ENCODE results near the gene B4GALNT3.

B4GALNT3 gene

DNA sequence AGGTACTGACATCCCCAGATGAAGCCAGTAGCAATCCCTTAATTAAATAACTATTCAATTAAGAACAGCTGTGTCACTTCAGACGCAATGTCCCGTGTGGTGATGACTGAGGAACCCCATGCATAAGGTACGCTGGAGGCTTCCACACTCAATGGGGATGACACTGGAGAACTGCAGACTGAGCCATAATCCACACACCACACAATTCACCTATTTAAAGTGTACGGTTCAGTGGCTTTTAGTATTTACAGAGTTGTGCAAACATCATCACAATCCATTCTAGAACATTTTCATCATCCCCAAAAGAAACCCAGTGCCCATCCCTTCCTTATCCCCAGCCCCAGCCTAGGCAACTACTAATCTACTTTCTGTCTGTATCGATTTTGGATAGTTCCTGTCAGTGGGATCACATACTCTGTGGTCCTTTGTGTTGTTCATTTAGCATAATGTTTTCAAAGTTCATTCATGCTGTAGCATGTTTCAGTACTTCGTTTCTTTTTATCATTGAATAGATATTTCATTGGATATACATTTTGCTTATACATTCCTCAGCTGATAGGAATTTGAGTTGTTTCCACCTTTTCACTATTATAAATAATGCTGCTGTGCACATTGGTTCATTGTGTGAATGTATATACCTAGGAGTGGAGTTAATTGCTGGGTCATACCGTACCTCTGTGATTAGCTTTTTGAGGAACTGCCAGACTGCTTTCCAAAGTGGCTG lies 142.4 kb downstream of the B4GALNT3 start:
- in situ Hi-C loops (cut with MboI; ENCODE audit: low sequenced_read_pairs, unreplicated experiment): no loop called here
- TF ChIP-seq, protein P1, sequence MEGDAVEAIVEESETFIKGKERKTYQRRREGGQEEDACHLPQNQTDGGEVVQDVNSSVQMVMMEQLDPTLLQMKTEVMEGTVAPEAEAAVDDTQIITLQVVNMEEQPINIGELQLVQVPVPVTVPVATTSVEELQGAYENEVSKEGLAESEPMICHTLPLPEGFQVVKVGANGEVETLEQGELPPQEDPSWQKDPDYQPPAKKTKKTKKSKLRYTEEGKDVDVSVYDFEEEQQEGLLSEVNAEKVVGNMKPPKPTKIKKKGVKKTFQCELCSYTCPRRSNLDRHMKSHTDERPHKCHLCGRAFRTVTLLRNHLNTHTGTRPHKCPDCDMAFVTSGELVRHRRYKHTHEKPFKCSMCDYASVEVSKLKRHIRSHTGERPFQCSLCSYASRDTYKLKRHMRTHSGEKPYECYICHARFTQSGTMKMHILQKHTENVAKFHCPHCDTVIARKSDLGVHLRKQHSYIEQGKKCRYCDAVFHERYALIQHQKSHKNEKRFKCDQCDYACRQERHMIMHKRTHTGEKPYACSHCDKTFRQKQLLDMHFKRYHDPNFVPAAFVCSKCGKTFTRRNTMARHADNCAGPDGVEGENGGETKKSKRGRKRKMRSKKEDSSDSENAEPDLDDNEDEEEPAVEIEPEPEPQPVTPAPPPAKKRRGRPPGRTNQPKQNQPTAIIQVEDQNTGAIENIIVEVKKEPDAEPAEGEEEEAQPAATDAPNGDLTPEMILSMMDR (IDR thresholded peaks at IDR 0.05; ENCODE audit: borderline replicate concordance, control extremely low read depth, extremely low read depth, insufficient read depth, missing control alignments): no peak
- DNase-seq (ENCODE audit: low spot score): no peak

DNA sequence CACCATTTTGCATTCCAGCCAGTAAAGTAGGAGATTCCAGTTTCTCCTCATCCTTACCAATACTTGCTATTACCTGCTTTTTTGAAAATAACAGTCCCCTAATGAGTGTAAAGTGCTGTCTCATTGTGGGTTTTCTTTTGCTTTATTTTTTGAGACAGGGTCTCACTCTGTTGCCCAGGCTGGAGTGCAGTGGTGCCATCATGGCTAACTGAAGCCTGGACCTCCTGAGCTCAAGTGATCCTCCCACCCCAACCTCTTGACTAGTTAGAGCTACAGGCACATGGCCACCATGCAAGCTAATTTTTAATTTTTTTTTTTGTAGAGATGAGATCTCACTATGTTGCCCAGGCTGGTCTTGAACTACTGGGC lies 142.9 kb downstream of the B4GALNT3 start:
- TF ChIP-seq, protein P1 (IDR thresholded peaks at IDR 0.05; ENCODE audit: borderline replicate concordance, control extremely low read depth, extremely low read depth, insufficient read depth, missing control alignments): no peak
- in situ Hi-C loops (cut with MboI; ENCODE audit: low sequenced_read_pairs, unreplicated experiment): no loop called here
- no peak for DNase-seq (ENCODE audit: low spot score)

DNA sequence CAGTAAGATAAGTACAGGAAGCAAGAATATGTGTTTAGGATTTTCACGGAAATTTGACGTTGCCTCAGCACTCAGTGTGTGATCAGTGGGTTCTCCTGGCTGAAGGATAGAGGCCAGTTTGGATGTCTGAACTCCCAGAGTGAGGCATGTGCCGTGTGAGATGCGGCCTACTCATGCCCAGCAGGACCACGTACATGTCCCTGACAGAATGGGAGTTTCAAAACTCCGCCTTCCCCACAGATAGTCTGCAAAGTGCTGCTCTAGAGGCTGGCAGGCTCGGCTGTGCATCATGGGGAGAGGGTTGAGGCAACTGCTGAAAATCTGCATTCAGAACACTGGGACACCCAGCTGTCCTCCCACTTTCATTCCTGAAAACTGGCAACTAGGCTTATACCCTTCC lies 145.2 kb downstream of the B4GALNT3 start:
- TF ChIP-seq, protein P1 (IDR thresholded peaks at IDR 0.05; ENCODE audit: borderline replicate concordance, control extremely low read depth, extremely low read depth, insufficient read depth, missing control alignments): no peak
- in situ Hi-C loops (cut with MboI; ENCODE audit: low sequenced_read_pairs, unreplicated experiment): no loop called here
- no peak for DNase-seq (ENCODE audit: low spot score)

DNA sequence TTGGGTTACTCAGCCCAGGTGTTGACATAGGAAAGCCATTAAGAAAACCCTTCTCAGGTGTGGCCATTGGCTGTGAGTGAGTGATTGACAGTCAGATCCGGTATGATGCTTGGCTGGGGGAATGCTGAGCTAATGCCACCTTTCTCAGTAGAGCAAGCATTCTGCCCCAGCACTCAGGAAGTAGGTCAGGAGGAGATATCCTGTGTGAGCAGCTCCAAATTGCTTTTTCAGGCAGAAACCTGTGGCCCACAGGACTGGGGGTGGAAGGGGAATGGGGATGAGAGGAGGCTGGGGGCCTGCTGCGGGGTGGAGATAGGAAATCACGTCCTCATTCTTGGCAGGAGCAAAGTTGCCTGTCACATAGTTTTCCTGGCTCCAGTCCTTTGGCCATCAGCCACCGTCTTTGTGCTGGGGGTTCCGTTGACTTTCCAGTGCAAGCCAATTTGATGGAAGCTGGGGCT lies 147.8 kb downstream of the B4GALNT3 start:
- TF ChIP-seq, protein P1 (IDR thresholded peaks at IDR 0.05; ENCODE audit: borderline replicate concordance, control extremely low read depth, extremely low read depth, insufficient read depth, missing control alignments): no peak
- in situ Hi-C loops (cut with MboI; ENCODE audit: low sequenced_read_pairs, unreplicated experiment): no loop called here
- no peak for DNase-seq (ENCODE audit: low spot score)

DNA sequence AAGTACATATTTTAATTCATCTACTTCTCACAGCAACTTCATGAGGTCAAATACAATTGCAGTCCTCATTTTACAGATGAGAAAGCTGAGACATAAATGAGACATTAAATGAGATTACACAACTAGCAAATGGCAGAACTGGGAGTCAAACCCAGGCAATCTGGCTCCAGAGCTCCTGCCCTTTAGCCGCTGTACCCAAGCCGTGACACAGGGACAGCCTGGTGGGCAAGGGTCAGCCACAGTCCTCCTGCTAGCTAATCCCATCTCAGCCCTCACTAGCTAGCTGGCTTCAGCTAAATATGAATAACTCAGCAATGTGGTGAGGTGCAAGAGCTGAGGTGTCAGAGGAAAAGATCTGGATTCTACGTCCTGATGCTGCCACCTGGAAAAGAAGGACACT lies 148.7 kb downstream of the B4GALNT3 start:
- no peak for DNase-seq (ENCODE audit: low spot score)
- in situ Hi-C loops (cut with MboI; ENCODE audit: low sequenced_read_pairs, unreplicated experiment): no loop called here
- TF ChIP-seq, protein P1 (IDR thresholded peaks at IDR 0.05; ENCODE audit: borderline replicate concordance, control extremely low read depth, extremely low read depth, insufficient read depth, missing control alignments): no peak

DNA sequence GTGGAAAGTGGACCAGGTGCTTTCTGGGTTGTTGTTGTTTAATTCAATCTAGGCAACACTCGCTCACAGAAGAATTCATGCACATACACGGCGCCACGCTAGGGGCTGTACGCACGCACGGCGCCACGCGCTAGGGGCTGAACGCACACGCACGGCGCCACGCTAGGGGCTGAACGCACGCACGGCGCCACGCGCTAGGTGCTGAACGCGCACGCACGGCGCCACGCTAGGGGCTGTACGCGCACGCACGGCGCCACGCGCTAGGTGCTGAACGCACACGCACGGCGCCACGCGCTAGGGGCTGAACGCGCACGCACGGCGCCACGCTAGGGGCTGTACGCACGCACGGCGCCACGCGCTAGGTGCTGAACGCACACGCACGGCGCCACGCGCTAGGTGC lies 149.2 kb downstream of the B4GALNT3 start:
- in situ Hi-C loops (cut with MboI; ENCODE audit: low sequenced_read_pairs, unreplicated experiment): no loop called here
- TF ChIP-seq, protein P1 (IDR thresholded peaks at IDR 0.05; ENCODE audit: borderline replicate concordance, control extremely low read depth, extremely low read depth, insufficient read depth, missing control alignments): no peak
- DNase-seq (ENCODE audit: low spot score): no peak
